ENCODE measurements around the gene TAF12.
"Not testable (repeated sequence)": the region's sequence is repeated elsewhere in the genome, so short reads cannot be mapped to it uniquely, and the experiment has no call there.

TAF12 gene

GRCh38 chr1:28642847-28643635 lies at the start of gene TAF12:
TAF12 (minus strand) TSS chr1:28643067; CDS start chr1:28622081, 20,986 bp downstream.
- DNase-seq (ENCODE audit: low spot score), result peak; percentile 96

GRCh38 chr1:28691627-28692026 lies 48.8 kb upstream of the TAF12 start:
- DNase-seq (ENCODE audit: low spot score), result not testable (repeated sequence)

GRCh38 chr1:28684937-28685336 lies 42.1 kb upstream of the TAF12 start:
- no peak for DNase-seq (ENCODE audit: low spot score)

GRCh38 chr1:28682840-28683239 lies 40.0 kb upstream of the TAF12 start:
- DNase-seq (ENCODE audit: low spot score), result no peak

GRCh38 chr1:28680151-28680550 lies 37.3 kb upstream of the TAF12 start:
- DNase-seq (ENCODE audit: low spot score), result no peak

GRCh38 chr1:28675924-28676257 lies 33.0 kb upstream of the TAF12 start:
- DNase-seq (ENCODE audit: low spot score), result no peak

GRCh38 chr1:28672971-28673370 lies 30.1 kb upstream of the TAF12 start:
- DNase-seq (ENCODE audit: low spot score), result not testable (repeated sequence)

GRCh38 chr1:28671254-28671780 lies 28.4 kb upstream of the TAF12 start:
- no peak for DNase-seq (ENCODE audit: low spot score)

- DNase-seq (ENCODE audit: low spot score), result peak; percentile 33
Observed at GRCh38 chr1:28668956-28669723, 26.3 kb upstream of the TAF12 start.

- peak; percentile 90 for DNase-seq (ENCODE audit: low spot score)
Observed at GRCh38 chr1:28668191-28668955, 25.5 kb upstream of the TAF12 start, which contains the start of gene GMEB1. GMEB1 (plus strand) TSS chr1:28668784; CDS start chr1:28683613, 14,829 bp downstream.

- DNase-seq (ENCODE audit: low spot score), result no peak
Observed at GRCh38 chr1:28666806-28667205, 23.9 kb upstream of the TAF12 start.

GRCh38 chr1:28663871-28664470 lies 21.1 kb upstream of the TAF12 start:
- DNase-seq (ENCODE audit: low spot score), result no peak

GRCh38 chr1:28656335-28656734 lies 13.5 kb upstream of the TAF12 start:
- no peak for DNase-seq (ENCODE audit: low spot score)

GRCh38 chr1:28655448-28656311 lies 12.8 kb upstream of the TAF12 start:
- not testable (repeated sequence) for DNase-seq (ENCODE audit: low spot score)

GRCh38 chr1:28653870-28654269 lies 11.0 kb upstream of the TAF12 start:
- DNase-seq (ENCODE audit: low spot score), result not testable (repeated sequence)

GRCh38 chr1:28653063-28653462 lies 10.2 kb upstream of the TAF12 start:
- DNase-seq (ENCODE audit: low spot score), result not testable (repeated sequence)

- peak; percentile 97 for DNase-seq (ENCODE audit: low spot score)
Observed at GRCh38 chr1:28648474-28649198, 5.8 kb upstream of the TAF12 start, which contains the start of gene RNU11. RNU11 (plus strand) TSS chr1:28648600.

- peak; percentile 92 for DNase-seq (ENCODE audit: low spot score)
Observed at GRCh38 chr1:28648008-28648473, 5.2 kb upstream of the TAF12 start.

- DNase-seq (ENCODE audit: low spot score), result no peak
Observed at GRCh38 chr1:28646040-28646439, 3.2 kb upstream of the TAF12 start.

GRCh38 chr1:28645406-28645805 lies 2.5 kb upstream of the TAF12 start:
- DNase-seq (ENCODE audit: low spot score), result not testable (repeated sequence)

Measured in putamen (tissue), 1 donor.